LNCAP (cell line): ENCODE measurements around the gene CCDC126.
A peak's percentile ranks its signal among the peaks of the same experiment; 100 is the strongest.

Experiments used
- CTCF ChIP-seq: fragments of 450-650 bp; IDR thresholded peaks from 2 replicates; pipeline ENCODE4 v1.5.1; 2017; ENCODE audit warnings: mild to moderate bottlenecking

The CCDC126 gene

GRCh38 chr7:23645822-23646221, 48.6 kb downstream of the CCDC126 start:
- TF ChIP-seq CTCF, result no peak

GRCh38 chr7:23653942-23654341, 56.8 kb downstream of the CCDC126 start:
- TF ChIP-seq CTCF, result no peak

GRCh38 chr7:23654508-23654907, 57.3 kb downstream of the CCDC126 start:
- peak; percentile 46; the same call in 1 of the 2 replicates for TF ChIP-seq CTCF

- no peak for TF ChIP-seq CTCF
These were observed 58.3 kb downstream of the CCDC126 start for GRCh38 chr7:23655433-23655832.

- no peak for TF ChIP-seq CTCF
These were observed 61.7 kb downstream of the CCDC126 start for GRCh38 chr7:23658831-23659427.

- no peak for TF ChIP-seq CTCF
These were observed 64.2 kb downstream of the CCDC126 start for GRCh38 chr7:23661385-23661784.

GRCh38 chr7:23662124-23662983, 65.2 kb downstream of the CCDC126 start:
- no peak for TF ChIP-seq CTCF
